PFSK-1 (cell line): ENCODE results near the gene TFPI.

ENCODE experiments used
- POLR2AphosphoS5 ChIP-seq: IDR thresholded peaks from 2 replicates; pipeline ENCODE4 v1.6.1; 2012; ENCODE audit warnings: low read depth, mild to moderate bottlenecking, control low read depth, low read length, moderate library complexity
- REST ChIP-seq, 2 experiments: IDR thresholded peaks; 2 replicates each; pipeline versions ENCODE4 v1.6.1 to v1.8.0; 2011 to 2012; ENCODE audit warnings: low read depth in 2 of 2, low read length in 2 of 2, control low read depth in 1 of 2, inconsistent platforms in 1 of 2, mild to moderate bottlenecking in 1 of 2, moderate library complexity in 1 of 2; ENCODE audit not compliant: insufficient read depth in 1 of 2
- TAF1 ChIP-seq: IDR thresholded peaks from 2 replicates; pipeline ENCODE4 v1.6.1; 2012; ENCODE audit warnings: low read length, control low read depth, borderline replicate concordance; ENCODE audit not compliant: insufficient read depth

GRCh38 chr2:187500585-187501359, 53.5 kb downstream of the TFPI start:
- no peak for TF ChIP-seq POLR2AphosphoS5
- TF ChIP-seq REST (IDR thresholded peaks at IDR 0.05; ENCODE audit: insufficient read depth in 1 of 2, low read depth in 2 of 2, low read length in 2 of 2) = no peak
- TF ChIP-seq TAF1 = no peak
